Upper lobe of left lung (tissue), 6 donors: ENCODE measurements around the gene FRAT1. TPM values are rescaled to one million over a fixed set of nuclear protein-coding genes. Genes with fewer than 3 reads are reported as not detected.

ENCODE experiments used
- ATAC-seq, 2 donors: fragments of 200-7000 bp; cut with Tn5 transposase; one replicate each; pipeline ENCODE4 v1.9.1; 2022; ENCODE audit warnings: mild to moderate bottlenecking in 2 of 2, moderate library complexity in 2 of 2; ENCODE audit not compliant: low FRiP score in 2 of 2
- DNase-seq, 2 donors: peaks; one replicate each; pipeline ENCODE4 v3.0.0-alpha.2; 2019 to 2020
- H3K27ac ChIP-seq, 4 donors: fragments of 200-600 bp; sonication (generic); one replicate each; pipeline ENCODE4 v1.5.1; 2016 to 2019
- H3K27me3 ChIP-seq, 4 donors: fragments of 200-600 bp; sonication (generic); one replicate each; pipeline ENCODE4 v1.5.1; 2017 to 2019
- H3K36me3 ChIP-seq, 4 donors: fragments of 200-600 bp; sonication (generic); one replicate each; pipeline ENCODE4 v1.5.1; 2016 to 2019
- H3K4me1 ChIP-seq, 4 donors: fragments of 200-600 bp; sonication (generic); one replicate each; pipeline ENCODE4 v1.5.1; 2018 to 2019
- H3K4me3 ChIP-seq, 4 donors: fragments of 200-600 bp; sonication (generic); one replicate each; pipeline ENCODE4 v1.5.1; 2017 to 2019; ENCODE audit warnings: mild to moderate bottlenecking in 2 of 4, moderate library complexity in 1 of 4
- H3K9me3 ChIP-seq, 4 donors: fragments of 200-600 bp; sonication (generic); one replicate each; pipeline ENCODE4 v1.5.1; 2018 to 2019
- CTCF ChIP-seq, 6 experiments: fragments of 450-650 bp in 4 of 6; fragments of 200-600 bp in 2 of 6; sonication (generic) in 2 of 6; IDR thresholded peaks; one replicate each; pipeline ENCODE4 v1.5.1; 2016 to 2019; ENCODE audit warnings: antibody characterized with exemption in 6 of 6
- EP300 ChIP-seq, 4 donors: sonication (generic); formaldehyde crosslinking; IDR thresholded peaks; one replicate each; pipeline ENCODE4 v1.5.1; 2017; ENCODE audit warnings: antibody characterized with exemption in 4 of 4, control low read depth in 2 of 4
- POLR2A ChIP-seq, 4 donors: fragments of 450-650 bp; IDR thresholded peaks; one replicate each; pipeline ENCODE4 v1.5.1; 2016 to 2017; ENCODE audit warnings: antibody characterized with exemption in 4 of 4, mild to moderate bottlenecking in 2 of 4
- POLR2AphosphoS5 ChIP-seq, 2 donors: sonication (generic); formaldehyde crosslinking; IDR thresholded peaks; one replicate each; pipeline ENCODE4 v1.5.1; 2017; ENCODE audit warnings: antibody characterized with exemption in 2 of 2
- WGBS, 2 donors: methylation state at CpG; one replicate each; pipeline ENCODE4 v1.1.5; 2017 to 2018; 5-methylcytosine and 5-hydroxymethylcytosine counted together
- total RNA-seq, 6 donors: library from RNA; depleted of rRNA in 4 of 6; stranded (reverse); fragments of >200 nt in 4 of 6; gene quantifications; one replicate each; pipeline versions ENCODE4 v1.1.0 to v1.2.1, GENCODE V29; 2016 to 2021
- donor health status: DM: no; HTN: no; CAD: no; lungs with moderate emphysema.
- donor health status: DM: no; HTN: yes; CAD: no; lungs with severe emphysema.

The FRAT1 gene
- total RNA-seq, 6 donors from 2014 or later, result 8.9 to 20.2 (median 15.4) TPM

GRCh38 chr10:97319671-97320479 is 804 bp downstream of the FRAT1 start:
- ATAC-seq, result peak; percentile 22 to 60
- Histone ChIP-seq H3K36me3 (no peaks in the 10 kb centered on the region), H3K9me3 (no peaks in the 10 kb centered on the region), H3K27me3 (no peaks in the 10 kb centered on the region), H3K27ac (peak overlapping the region; percentile 98 to 100 (median 100)), H3K4me3 (peak overlapping the region; percentile 56 to 90 (median 88)), H3K4me1 (peaks cover 21 to 34% (median 27%) of the 10 kb centered on the region in 4 donors)
- TF ChIP-seq EP300 (IDR thresholded peaks at IDR 0.05) (no peak), POLR2AphosphoS5 (IDR thresholded peaks at IDR 0.05) (peak; percentile 4 to 34), CTCF (IDR thresholded peaks at IDR 0.05) (peak in 2 of 6 experiments; percentile 6 to 23), POLR2A (IDR thresholded peaks at IDR 0.05) (peak in 1 of 4 donors; percentile 62)
- DNase-seq, result peak; percentile 79 to 92
- 1 to 2% methylated on average over 9 to 19 of the region's 83 CpGs for WGBS, 2 donors

GRCh38 chr10:97320480-97321031 is 1.5 kb downstream of the FRAT1 start:
- ATAC-seq, result no peak
- peaks cover 21 to 34% (median 27%) of the 10 kb centered on the region in 4 donors for H3K4me1 ChIP-seq
- H3K4me3 ChIP-seq, result peak overlapping the region; percentile 56 to 90 (median 88)
- 4 to 8% methylated on average over 21 to 24 of the region's 24 CpGs for WGBS, 2 donors
- TF ChIP-seq POLR2AphosphoS5 (IDR thresholded peaks at IDR 0.05) (no peak), EP300 (IDR thresholded peaks at IDR 0.05) (no peak), CTCF (IDR thresholded peaks at IDR 0.05) (no peak), POLR2A (IDR thresholded peaks at IDR 0.05) (no peak)
- no peaks in the 10 kb centered on the region for H3K9me3 ChIP-seq
- H3K36me3 ChIP-seq, result no peaks in the 10 kb centered on the region
- no peaks in the 10 kb centered on the region for H3K27me3 ChIP-seq
- peak; percentile 56 to 73 for DNase-seq
- H3K27ac ChIP-seq, result peak overlapping the region; percentile 98 to 100 (median 100)

GRCh38 chr10:97321032-97321803 is 2.1 kb downstream of the FRAT1 start:
- peak overlapping the region; percentile 56 to 90 (median 88) for H3K4me3 ChIP-seq
- DNase-seq (peak; percentile 52 to 89), ATAC-seq (peak; percentile 1 to 34)
- H3K9me3 ChIP-seq, result no peaks in the 10 kb centered on the region
- WGBS, 2 donors, result 26 to 33% methylated on average over 10 to 27 of the region's 38 CpGs
- TF ChIP-seq EP300 (IDR thresholded peaks at IDR 0.05) (no peak), POLR2A (IDR thresholded peaks at IDR 0.05) (peak in 1 of 4 donors; percentile 51)
- no peaks in the 10 kb centered on the region for H3K36me3 ChIP-seq
- peaks cover 21 to 34% (median 27%) of the 10 kb centered on the region in 4 donors for H3K4me1 ChIP-seq
- no peaks in the 10 kb centered on the region for H3K27me3 ChIP-seq
- peak overlapping the region; percentile 98 to 100 (median 100) for H3K27ac ChIP-seq

- Histone ChIP-seq H3K36me3 (no peaks in the 10 kb centered on the region), H3K27ac (peak overlapping the region in 3 of 4 donors; percentile 3 to 100 (median 100)), H3K9me3 (no peaks in the 10 kb centered on the region), H3K4me1 (peaks cover 21 to 34% (median 27%) of the 10 kb centered on the region in 4 donors), H3K27me3 (no peaks in the 10 kb centered on the region), H3K4me3 (peak overlapping the region in 2 of 4 donors; percentile 89 to 90)
- ATAC-seq (no peak), DNase-seq (no peak)
- no peak for TF ChIP-seq POLR2AphosphoS5 (IDR thresholded peaks at IDR 0.05)
- no peak for TF ChIP-seq POLR2A (IDR thresholded peaks at IDR 0.05)
- no peak for TF ChIP-seq EP300 (IDR thresholded peaks at IDR 0.05)
- TF ChIP-seq CTCF (IDR thresholded peaks at IDR 0.05), result no peak
- WGBS, 2 donors, result 82 to 92% methylated on average over 3 of the region's 3 CpGs
Observed at GRCh38 chr10:97321804-97322190, 2.7 kb downstream of the FRAT1 start.

GRCh38 chr10:97323501-97323900 is 4.4 kb downstream of the FRAT1 start:
- Histone ChIP-seq H3K4me1 (peaks cover 23 to 42% (median 26%) of the 10 kb centered on the region in 4 donors), H3K9me3 (no peaks in the 10 kb centered on the region), H3K36me3 (peaks cover 0 to 1% (median 0%) of the 10 kb centered on the region in 4 donors), H3K27me3 (no peaks in the 10 kb centered on the region), H3K27ac (no peak overlapping the region), H3K4me3 (no peak overlapping the region)
- TF ChIP-seq POLR2AphosphoS5 (IDR thresholded peaks at IDR 0.05) (no peak), EP300 (IDR thresholded peaks at IDR 0.05) (no peak), POLR2A (IDR thresholded peaks at IDR 0.05) (no peak), CTCF (IDR thresholded peaks at IDR 0.05) (no peak)
- no peak for DNase-seq
- WGBS, 2 donors, result 89 to 90% methylated on average over 4 of the region's 4 CpGs
- no peak for ATAC-seq
